Prostate gland (tissue), 1 donor: ENCODE measurements around the gene SHISA5.

Experiments used
- POLR2A ChIP-seq: fragments of 450-650 bp; IDR thresholded peaks from one replicate; pipeline ENCODE4 v1.6.1; 2016; ENCODE audit warnings: antibody characterized with exemption, mild to moderate bottlenecking
- POLR2AphosphoS5 ChIP-seq: sonication (generic); formaldehyde crosslinking; IDR thresholded peaks from one replicate; pipeline ENCODE4 v1.6.1; 2017; ENCODE audit warnings: antibody characterized with exemption

GRCh38 chr3:48503401-48504050, 448 bp downstream of the SHISA5 start:
- TF ChIP-seq POLR2A (peak; percentile 50), POLR2AphosphoS5 (no peak)
